GM12874 (cell line): ENCODE results near the gene CCNQ.

Source experiments
- CTCF ChIP-seq: IDR thresholded peaks from 2 replicates; pipeline ENCODE4 v1.5.1; 2011; ENCODE audit warnings: low read depth, mild to moderate bottlenecking, control low read depth, low read length, moderate library complexity; ENCODE audit not compliant: insufficient read depth

Gene CCNQ

GRCh38 chrX:153598541-153599191 is at the start of gene CCNQ:
Gene CCNQ (minus strand): TSS chrX:153599139. CDS start chrX:153599073, 66 bp downstream.
- TF ChIP-seq CTCF, result no peak

- TF ChIP-seq CTCF, result no peak
These were observed 48.8 kb upstream of the CCNQ start for GRCh38 chrX:153647461-153648357.

GRCh38 chrX:153646620-153647373 is 47.9 kb upstream of the CCNQ start, which contains the start of gene DUSP9:
Gene DUSP9 (plus strand): TSS chrX:153647203. CDS start chrX:153647954, 751 bp downstream.
- no peak for TF ChIP-seq CTCF

GRCh38 chrX:153645921-153646488 is 47.1 kb upstream of the CCNQ start:
- TF ChIP-seq CTCF, result no peak

- no peak for TF ChIP-seq CTCF
These were observed 46.2 kb upstream of the CCNQ start for GRCh38 chrX:153645151-153645550.

GRCh38 chrX:153644356-153645125 is 45.6 kb upstream of the CCNQ start:
- no peak for TF ChIP-seq CTCF
